K562 (cell line): ENCODE measurements around the gene ADCY5. TPM values are rescaled to one million over a fixed set of nuclear protein-coding genes. Genes with fewer than 3 reads are reported as not detected.

Source experiments
- ATAC-seq: fragments of 200-7000 bp; cut with Tn5 transposase; 3 replicates; pipeline ENCODE4 v1.9.1; 2020; ENCODE audit warnings: moderate library complexity
- BruUV-seq: library from RNA; stranded (reverse); fragments of 400-500 nt; replicated peaks from 2 replicates; lab custom pipeline; 2021; lab: Mats Ljungman, UMichigan
- CTCF ChIA-PET: fragments of 300-600 bp; formaldehyde crosslinking; extraction: SDS; loops from one replicate; lab custom pipeline; 2021; ENCODE audit warnings: low intra/inter-chr PET ratio; lab: Yijun Ruan, JAX
- POLR2A ChIA-PET: fragments of 300-600, 350-650 bp; sonication (Branson Sonifier 250); formaldehyde crosslinking; extraction: SDS; loops from one replicate; lab custom pipeline; 2021; ENCODE audit warnings: antibody characterized with exemption, inconsistent platforms; lab: Yijun Ruan, JAX
- DNase-seq, 4 experiments: peaks; one replicate each; pipeline versions ENCODE4 v3.0.0 to v3.0.0-alpha.2; 2011 to 2018; ENCODE audit warnings: low spot score in 3 of 4, mixed read lengths in 3 of 4; ENCODE audit errors: extremely low read depth in 1 of 4
- FAIRE-seq: peaks from 2 replicates; lab custom pipeline; 2011; peaks lifted over from hg19 to GRCh38; lab: Jason Lieb, UNC
- H2AFZ ChIP-seq: 2 replicates; pipeline ENCODE4 v1.6.0; 2011; ENCODE audit warnings: low read depth, low read length, control low read depth, inconsistent platforms
- H3K27ac ChIP-seq: fragments of 200-600 bp; 3 replicates; pipeline ENCODE4 v1.8.0; 2011; ENCODE audit warnings: low read depth, mild to moderate bottlenecking, control low read depth, inconsistent platforms, low read length, moderate library complexity, mixed read lengths; ENCODE audit errors: extremely low read depth
- H3K27me3 ChIP-seq, 2 experiments: fragments of 300-600 bp in 1 of 2; 2 replicates in 1 of 2; 3 replicates in 1 of 2; pipeline versions ENCODE4 v1.6.0 to v1.8.0; 2011; ENCODE audit warnings: inconsistent platforms in 2 of 2, low read length in 2 of 2, mild to moderate bottlenecking in 1 of 2, mixed read lengths in 1 of 2, moderate library complexity in 1 of 2; ENCODE audit not compliant: control insufficient read depth in 2 of 2, insufficient read depth in 2 of 2
- H3K36me3 ChIP-seq: fragments of 300-600 bp; 3 replicates; pipeline ENCODE4 v1.8.0; 2011; ENCODE audit warnings: mild to moderate bottlenecking, low read length, inconsistent platforms; ENCODE audit not compliant: control insufficient read depth, insufficient read depth
- H3K4me1 ChIP-seq, 2 experiments: fragments of 200-600 bp in 1 of 2; replicated peaks in 1 of 2; 2 replicates in 1 of 2; 3 replicates in 1 of 2; pipeline versions ENCODE4 v1.5.1 to v1.8.0; 2011; ENCODE audit warnings: inconsistent platforms in 2 of 2, low read length in 2 of 2, mild to moderate bottlenecking in 1 of 2, mixed read lengths in 1 of 2, moderate library complexity in 1 of 2; ENCODE audit not compliant: control insufficient read depth in 2 of 2, insufficient read depth in 2 of 2
- H3K4me2 ChIP-seq: 2 replicates; pipeline ENCODE4 v1.6.1; 2011; ENCODE audit warnings: low read length, control low read depth, inconsistent platforms, mixed read lengths; ENCODE audit not compliant: insufficient read depth
- H3K4me3 ChIP-seq: fragments of 200-600 bp; sonication (generic), shearing (Covaris generic); 2 replicates; pipeline ENCODE4 v1.5.1; 2016; ENCODE audit warnings: control low read depth, inconsistent platforms
- H3K79me2 ChIP-seq: fragments of 200-600 bp; 3 replicates; pipeline ENCODE4 v1.8.0; 2011; ENCODE audit warnings: low read length, inconsistent platforms; ENCODE audit not compliant: control insufficient read depth, insufficient read depth
- H3K9ac ChIP-seq, 2 experiments: 2 replicates each; pipeline versions ENCODE4 v1.6.0 to v1.6.1; 2011; ENCODE audit warnings: low read depth in 2 of 2, low read length in 2 of 2, control low read depth in 1 of 2, inconsistent platforms in 1 of 2, mild to moderate bottlenecking in 1 of 2, mixed read lengths in 1 of 2; ENCODE audit not compliant: insufficient read depth in 1 of 2
- H3K9me1 ChIP-seq: one replicate; pipeline ENCODE4 v1.6.0; 2011; ENCODE audit warnings: inconsistent platforms, mild to moderate bottlenecking, low read length, moderate library complexity; ENCODE audit not compliant: control insufficient read depth, insufficient read depth
- H3K9me3 ChIP-seq: replicated peaks from 2 replicates; pipeline ENCODE4 v1.5.1; 2011; ENCODE audit warnings: low read depth, low read length, inconsistent platforms; ENCODE audit not compliant: control insufficient read depth, insufficient read depth
- H4K20me1 ChIP-seq: replicated peaks from 2 replicates; pipeline ENCODE4 v1.6.1; 2011; ENCODE audit warnings: low read length, inconsistent platforms, mixed read lengths; ENCODE audit not compliant: control insufficient read depth, insufficient read depth
- ATF2 ChIP-seq: sonication (generic); formaldehyde crosslinking; IDR thresholded peaks from 2 replicates; pipeline ENCODE4 v1.8.1; 2022; ENCODE audit warnings: missing genetic modification reagents
- C11orf30 ChIP-seq: fragments of 450-650 bp; IDR thresholded peaks from 2 replicates; pipeline ENCODE4 v1.6.1; 2016; ENCODE audit warnings: low read depth, mild to moderate bottlenecking
- FOXK2 ChIP-seq, 2 experiments: fragments of 450-650 bp; IDR thresholded peaks in 1 of 2; conservative IDR thresholded peaks in 1 of 2; 2 replicates each; pipeline ENCODE4 v1.6.1; 2016; ENCODE audit warnings: low read depth in 2 of 2, mild to moderate bottlenecking in 1 of 2
- MAFF ChIP-seq: IDR thresholded peaks from 2 replicates; pipeline ENCODE4 v1.6.1; 2012; ENCODE audit warnings: low read length, improper control_type of control experiment
- MAFK ChIP-seq: IDR thresholded peaks from 2 replicates; pipeline ENCODE4 v1.6.1; 2011; ENCODE audit warnings: low read length, improper control_type of control experiment
- NFE2 ChIP-seq: IDR thresholded peaks from 2 replicates; pipeline ENCODE4 v1.6.1; 2014; ENCODE audit warnings: antibody characterized with exemption, low read depth
- PCBP2 ChIP-seq: fragments of 200-400 bp; formaldehyde crosslinking; IDR thresholded peaks from 2 replicates; pipeline ENCODE4 v1.6.1; 2018; ENCODE audit warnings: low read length, low read depth, mild to moderate bottlenecking, moderate library complexity; ENCODE audit not compliant: poor library complexity, severe bottlenecking
- RB1 ChIP-seq: fragments of 450-650 bp; IDR thresholded peaks from 2 replicates; pipeline ENCODE4 v1.6.1; 2017; ENCODE audit warnings: low read depth, mild to moderate bottlenecking
- SAP30 ChIP-seq: fragments of 200-600 bp; sonication (generic); IDR thresholded peaks from 2 replicates; pipeline ENCODE4 v1.6.1; 2012; ENCODE audit warnings: borderline replicate concordance, low read depth, mild to moderate bottlenecking, moderate library complexity, low read length, control low read depth, inconsistent platforms; ENCODE audit not compliant: insufficient read depth, poor library complexity, severe bottlenecking
- WGBS: fragments of 100-300 bp; shearing (Covaris generic); methylation state at CpG from one replicate; pipeline ENCODE4 v1.1.6; 2016; ENCODE audit warnings: low coverage, mixed read lengths; ENCODE audit not compliant: insufficient coverage; ENCODE audit errors: missing lambda C conversion rate; 5-methylcytosine and 5-hydroxymethylcytosine counted together
- in situ Hi-C: fragments of 300-500 bp; cut with MboI; formaldehyde crosslinking; loops from 4 replicates; pipeline ENCODE4 v1.15.0; 2018; ENCODE audit warnings: inconsistent platforms, mixed read lengths
- intact Hi-C: fragments of 100-400 bp; cut with micrococcal nuclease; formaldehyde crosslinking; loops from 2 replicates; pipeline ENCODE4 v1.14.2; 2022
- polyA plus RNA-seq, 8 experiments: library from polyadenylated mRNA; depleted of rRNA in 4 of 8; stranded (reverse) in 5 of 8; unstranded in 3 of 8; fragments of >200 nt; fragmentation: Nextera tagmentation in 2 of 8; fragmentation: Illumina TruSeq in 1 of 8; extraction: Ambion mirVana in 2 of 8; extraction: Trizol in 1 of 8; gene quantifications; 2 replicates each; pipeline versions ENCODE4 v1.2.1 to v1.2.3, GENCODE V29; 2011 to 2014; ENCODE audit warnings: inconsistent platforms in 1 of 8, missing spikeins in 1 of 8
- total RNA-seq, 7 experiments: library from RNA; depleted of rRNA in 6 of 7; stranded (reverse); fragments of >200 nt in 6 of 7; fragmentation: Illumina TruSeq in 2 of 7; extraction: Trizol in 2 of 7; gene quantifications; 2 replicates each; pipeline versions ENCODE4 v1.2.1 to v1.2.3, GENCODE V29; 2011 to 2021; ENCODE audit warnings: low replicate concordance in 1 of 7

ADCY5 gene
- total and polyA plus RNA-seq, 9 of the 15 experiments (the other 6 are each of a cell fraction or from before 2014, with no cell fraction given) = under 0.01 TPM; not detected in 8

DNA sequence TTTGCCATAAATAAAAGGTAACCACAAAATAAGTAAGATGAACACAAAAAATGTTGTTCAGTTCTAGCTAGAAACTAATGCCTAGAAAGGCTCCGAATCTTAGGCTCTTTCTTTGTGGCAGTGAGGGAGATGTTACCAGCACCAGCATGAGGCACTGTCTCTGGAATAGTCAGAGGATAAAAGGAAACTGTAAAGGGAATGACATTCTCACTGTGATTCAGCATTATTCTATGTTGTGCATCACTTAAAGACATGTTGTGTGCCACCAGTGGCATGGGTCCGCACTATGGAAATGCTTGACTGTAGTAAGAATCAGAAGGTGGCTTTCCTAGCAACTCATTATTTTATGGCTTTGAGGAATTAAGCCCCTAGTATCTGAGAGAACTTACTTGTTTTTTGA lies 176.3 kb downstream of the ADCY5 start:
- 83% methylated on average over 2 of the region's 2 CpGs for WGBS
- ATAC-seq (no peak), FAIRE-seq (no peak), DNase-seq (peak in 1 of 4 experiments; percentile 1)
- Histone ChIP-seq H3K4me1 (no peaks in the 10 kb centered on the region), H3K79me2 (no peaks in the 10 kb centered on the region), H3K36me3 (no peaks in the 10 kb centered on the region), H3K4me3 (no peak overlapping the region), H3K9me3 (no peaks in the 10 kb centered on the region), H4K20me1 (no peaks in the 10 kb centered on the region), H2AFZ (no peak overlapping the region), H3K9me1 (no peaks in the 10 kb centered on the region), H3K9ac (no peak overlapping the region), H3K27ac (no peak overlapping the region), H3K27me3 (no peaks in the 10 kb centered on the region), H3K4me2 (no peak overlapping the region)
- TF ChIP-seq MAFK (0 out of 2 replicates have a peak, but pooled peaks have one; percentile 21), NFE2 (peak; percentile 31; the same call in 1 of the 2 replicates), ATF2 (no peak), C11orf30 (peak; percentile 55), FOXK2 (conservative IDR thresholded peaks at IDR 0.05 in 1 of 2, IDR thresholded peaks at IDR 0.05 in 1 of 2; ENCODE audit: low read depth in 2 of 2) (no peak), MAFF (peak; percentile 5; the same call in 1 of the 2 replicates), SAP30 (no peak), RB1 (no peak), PCBP2 (no peak)
- CTCF ChIA-PET = no interaction called here
- intact Hi-C loops = no loop called here
- in situ Hi-C loops = no loop called here
- no TSS peak for BruUV-seq
- POLR2A ChIA-PET = no interaction called here
